ENCODE data around the gene KLHL41. TPM values are rescaled to one million over a fixed set of nuclear protein-coding genes. Genes with fewer than 3 reads are reported as not detected.

KLHL41 gene
- total and polyA plus RNA-seq, 2 of the 13 experiments (the other 11 are each of a cell fraction or from before 2014, with no cell fraction given) = 0.07 to 0.31 TPM

GRCh38 chr2:169479257-169480078 is 30.0 kb upstream of the KLHL41 start, which contains the start of gene BBS5 (continued):
- peak; percentile 85 for TF ChIP-seq ZBTB44 (CRISPR knock-in tag; IDR thresholded peaks at IDR 0.05)
- 0 out of 2 replicates have a peak, but pooled peaks have one; percentile 13 for TF ChIP-seq ZNF234 (CRISPR knock-in tag; conservative IDR thresholded peaks at IDR 0.05)
- peak; percentile 98 for TF ChIP-seq ZNF770 (CRISPR knock-in tag; IDR thresholded peaks at IDR 0.05)
- no peak for TF ChIP-seq FOXK2 (IDR thresholded peaks at IDR 0.05)
- peak; percentile 68; the same call in 1 of the 2 replicates for TF ChIP-seq ZNF451 (CRISPR knock-in tag; IDR thresholded peaks at IDR 0.05)
- TF ChIP-seq ETV5 (CRISPR knock-in tag; IDR thresholded peaks at IDR 0.05; ENCODE audit: borderline replicate concordance) = peak; percentile 72
- TF ChIP-seq POLR2A (IDR thresholded peaks at IDR 0.05; ENCODE audit: insufficient read depth in 1 of 2, low read depth in 2 of 2, low read length in 2 of 2) = peak; percentile 39 to 55
- peak; percentile 90 for TF ChIP-seq RBFOX2 (IDR thresholded peaks at IDR 0.05; ENCODE audit: low read depth, low read length)
- no peak for TF ChIP-seq NFRKB (IDR thresholded peaks at IDR 0.05)
- no peak for TF ChIP-seq NFATC3 (CRISPR knock-in tag; IDR thresholded peaks at IDR 0.05)
- no peak for TF ChIP-seq ZBTB2 (CRISPR knock-in tag; IDR thresholded peaks at IDR 0.05; ENCODE audit: low read depth)
- no peak; the same call in 1 of the 2 replicates for TF ChIP-seq NFKBIZ (CRISPR knock-in tag; IDR thresholded peaks at IDR 0.05)
- TF ChIP-seq THRA (CRISPR knock-in tag; IDR thresholded peaks at IDR 0.05; ENCODE audit: borderline replicate concordance) = peak; percentile 57; the same call in 1 of the 2 replicates
- TF ChIP-seq ZKSCAN1 (IDR thresholded peaks at IDR 0.05; ENCODE audit: low read length) = no peak
- TF ChIP-seq ZNF784 (CRISPR knock-in tag; IDR thresholded peaks at IDR 0.05; ENCODE audit: borderline replicate concordance) = no peak
- 0 out of 2 replicates have a peak, but pooled peaks have one; percentile 16 for TF ChIP-seq SKIL (CRISPR knock-in tag; IDR thresholded peaks at IDR 0.05; ENCODE audit: borderline replicate concordance)

All from HepG2 (cell line).